Measurements from ENCODE around the gene NUBPL.

GRCh38 chr14:31580234-31580633 is 19.0 kb downstream of the NUBPL start:
- TF ChIP-seq SUZ12 (IDR thresholded peaks at IDR 0.05; ENCODE audit: extremely low read depth, insufficient read depth, insufficient read length) (no peak), YY1 (IDR thresholded peaks at IDR 0.05; ENCODE audit: insufficient read depth, insufficient read length) (no peak), ZNF274 (IDR thresholded peaks at IDR 0.05; ENCODE audit: low read depth, low read length) (no peak)
